Measurements from ENCODE around the gene PGM2. TPM values are rescaled to one million over a fixed set of nuclear protein-coding genes. Genes with fewer than 3 reads are reported as not detected.

The PGM2 gene
- total RNA-seq, 2 experiments from 2014 or later: 49.2 to 54.5 TPM

DNA sequence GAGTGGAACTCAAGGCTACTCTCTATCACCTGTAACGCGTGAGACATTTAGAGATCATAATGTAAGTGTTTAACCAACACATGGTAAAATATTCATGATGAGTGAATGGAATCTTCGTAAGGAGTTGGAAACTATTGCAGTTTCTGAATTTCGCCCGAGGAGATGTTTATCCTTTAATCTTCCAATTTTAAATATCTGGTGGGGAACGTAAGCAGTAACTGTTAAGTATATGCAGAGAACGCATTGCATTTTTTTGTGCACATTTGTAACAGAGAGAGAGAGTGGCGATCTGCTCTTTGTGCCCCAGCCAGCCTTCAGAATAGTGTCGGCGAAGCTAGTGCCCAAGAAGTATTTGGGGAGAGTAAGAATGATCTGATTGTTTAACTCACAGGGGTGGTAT lies 9.8 kb downstream of the PGM2 start:
- Mint-ChIP-seq H3K4me1 (ENCODE audit: low read depth) (peaks cover 36% of the 10 kb centered on the region), H3K27me3 (ENCODE audit: low read depth) (no peaks in the 10 kb centered on the region), H3K36me3 (ENCODE audit: low read depth) (peaks cover 73% of the 10 kb centered on the region), H3K27ac (peak overlapping the region; percentile 16), H3K9me3 (ENCODE audit: insufficient read depth) (no peaks in the 10 kb centered on the region), H3K4me3 (no peak overlapping the region)
- ATAC-seq: no peak
- ChIA-PET POLR2A (interaction anchor here (1.4 kb wide), 1 partner anchor 9 kb away, joined by 4 read pairs; the partner anchor contains the start of gene PGM2), CTCF (interaction anchor here (1.1 to 1.7 kb wide), 2 partner anchors 9 to 32 kb away, joined by 3 to 6 read pairs; no protein-coding TSS in a partner anchor)
- no peak for DNase-seq

GRCh38 chr4:37836838-37837440 lies 10.5 kb downstream of the PGM2 start:
- Mint-ChIP-seq H3K27ac (peak overlapping the region; percentile 16), H3K4me3 (no peak overlapping the region), H3K27me3 (ENCODE audit: low read depth) (no peaks in the 10 kb centered on the region), H3K36me3 (ENCODE audit: low read depth) (peaks cover 71% of the 10 kb centered on the region), H3K9me3 (ENCODE audit: insufficient read depth) (no peaks in the 10 kb centered on the region), H3K4me1 (ENCODE audit: low read depth) (peaks cover 36% of the 10 kb centered on the region)
- DNase-seq: peak; percentile 25
- ChIA-PET POLR2A (interaction anchor here (1.4 kb wide), 1 partner anchor 10 kb away, joined by 5 read pairs; the partner anchor contains the start of gene PGM2), CTCF (interaction anchor here (1.7 kb wide), 1 partner anchor 33 kb away, joined by 6 read pairs; no protein-coding TSS in a partner anchor)
- ATAC-seq: peak; percentile 63

GRCh38 chr4:37837446-37837845 lies 11.0 kb downstream of the PGM2 start:
- Mint-ChIP-seq H3K9me3 (ENCODE audit: insufficient read depth) (no peaks in the 10 kb centered on the region), H3K36me3 (ENCODE audit: low read depth) (peaks cover 66% of the 10 kb centered on the region), H3K27me3 (ENCODE audit: low read depth) (no peaks in the 10 kb centered on the region), H3K27ac (peak overlapping the region; percentile 16), H3K4me1 (ENCODE audit: low read depth) (peaks cover 32% of the 10 kb centered on the region), H3K4me3 (no peak overlapping the region)
- ChIA-PET POLR2A (interaction anchor here (1.4 kb wide), 1 partner anchor 11 kb away, joined by 5 read pairs; the partner anchor contains the start of gene PGM2), CTCF (interaction anchor here (1.7 kb wide), 1 partner anchor 33 kb away, joined by 6 read pairs; no protein-coding TSS in a partner anchor)
- peak; percentile 48 for ATAC-seq
- no peak for DNase-seq

- CTCF ChIA-PET: no interaction called here
- POLR2A ChIA-PET: no interaction called here
- no peak overlapping the region for H3K4me3 Mint-ChIP-seq
- peaks cover 26% of the 10 kb centered on the region for H3K4me1 Mint-ChIP-seq (ENCODE audit: low read depth)
- DNase-seq (no peak), ATAC-seq (no peak)
- no peaks in the 10 kb centered on the region for H3K27me3 Mint-ChIP-seq (ENCODE audit: low read depth)
- H3K27ac Mint-ChIP-seq: no peak overlapping the region
- H3K36me3 Mint-ChIP-seq (ENCODE audit: low read depth): peaks cover 62% of the 10 kb centered on the region
- H3K9me3 Mint-ChIP-seq (ENCODE audit: insufficient read depth): no peaks in the 10 kb centered on the region
These were observed 12.9 kb downstream of the PGM2 start for GRCh38 chr4:37839426-37839825.

- POLR2A ChIA-PET: no interaction called here
- Mint-ChIP-seq H3K27me3 (ENCODE audit: low read depth) (no peaks in the 10 kb centered on the region), H3K4me3 (no peak overlapping the region), H3K4me1 (ENCODE audit: low read depth) (no peaks in the 10 kb centered on the region), H3K27ac (no peak overlapping the region), H3K36me3 (ENCODE audit: low read depth) (peaks cover 55% of the 10 kb centered on the region), H3K9me3 (ENCODE audit: insufficient read depth) (no peaks in the 10 kb centered on the region)
- DNase-seq (no peak), ATAC-seq (no peak)
- CTCF ChIA-PET: interaction anchor here (1.2 kb wide), 1 partner anchor 32 kb away, joined by 3 read pairs; no protein-coding TSS in a partner anchor
These were observed 17.7 kb downstream of the PGM2 start for GRCh38 chr4:37844204-37844603.

- Mint-ChIP-seq H3K4me1 (ENCODE audit: low read depth) (no peaks in the 10 kb centered on the region), H3K4me3 (no peak overlapping the region), H3K27ac (no peak overlapping the region), H3K9me3 (ENCODE audit: insufficient read depth) (no peaks in the 10 kb centered on the region), H3K27me3 (ENCODE audit: low read depth) (no peaks in the 10 kb centered on the region), H3K36me3 (ENCODE audit: low read depth) (peaks cover 54% of the 10 kb centered on the region)
- CTCF ChIA-PET: interaction anchor here (1.2 kb wide), 1 partner anchor 31 kb away, joined by 3 read pairs; no protein-coding TSS in a partner anchor
- POLR2A ChIA-PET: no interaction called here
- ATAC-seq (no peak), DNase-seq (no peak)
These were observed 18.7 kb downstream of the PGM2 start for GRCh38 chr4:37845201-37845600.

DNA sequence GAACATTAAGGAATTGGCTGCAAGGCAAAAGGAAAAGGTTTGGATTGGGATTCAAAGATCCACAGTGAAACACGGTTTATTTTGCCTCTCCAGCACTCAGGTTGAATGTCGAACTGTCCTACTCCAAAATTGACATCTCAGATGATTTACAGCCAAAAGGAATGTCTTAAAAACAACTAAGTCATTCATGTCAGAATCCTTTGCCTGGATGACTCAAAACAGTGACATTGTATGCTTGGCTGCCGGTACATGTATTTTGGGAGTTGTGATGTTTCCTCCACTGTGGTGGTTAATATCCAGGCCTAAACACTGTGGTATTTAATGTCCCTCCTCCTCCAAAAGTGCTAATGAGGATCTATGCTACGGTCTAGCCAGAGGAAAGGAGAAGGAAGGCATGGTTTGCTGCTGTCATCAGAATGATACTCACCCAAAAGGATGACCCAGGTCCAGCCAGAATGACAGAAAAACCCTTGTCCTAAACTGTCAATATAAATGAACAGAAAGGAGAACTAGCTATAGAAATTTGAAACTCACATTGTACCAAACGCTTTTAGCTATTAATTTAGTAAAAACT lies 20.9 kb downstream of the PGM2 start:
- ATAC-seq: no peak
- DNase-seq: no peak
- Mint-ChIP-seq H3K9me3 (ENCODE audit: insufficient read depth) (no peaks in the 10 kb centered on the region), H3K27me3 (ENCODE audit: low read depth) (no peaks in the 10 kb centered on the region), H3K4me1 (ENCODE audit: low read depth) (no peaks in the 10 kb centered on the region), H3K36me3 (ENCODE audit: low read depth) (peaks cover 53% of the 10 kb centered on the region), H3K4me3 (no peak overlapping the region), H3K27ac (no peak overlapping the region)
- ChIA-PET POLR2A (no interaction called here), CTCF (interaction anchor here (1.0 kb wide), 1 partner anchor 188 kb away, joined by 3 read pairs; no protein-coding TSS in a partner anchor)

DNA sequence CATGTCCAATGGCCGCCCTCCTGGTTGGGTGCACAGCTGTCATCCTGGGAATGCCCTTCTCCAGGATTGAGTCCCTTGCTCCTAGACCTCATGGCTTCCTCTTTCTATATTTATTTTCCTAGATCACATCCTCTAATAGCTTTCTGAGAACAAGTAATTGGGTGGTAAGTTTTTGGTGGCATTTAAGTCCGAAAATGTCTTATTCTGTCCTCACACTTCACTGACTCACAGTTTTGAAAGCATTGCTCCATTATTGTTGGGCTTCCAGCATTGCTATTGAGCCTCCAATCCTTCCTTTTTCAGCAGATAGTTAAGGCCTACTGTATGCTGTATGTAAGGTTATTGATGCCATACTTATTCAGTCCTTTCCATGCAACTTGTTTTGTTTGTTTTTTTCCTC lies 25.9 kb downstream of the PGM2 start:
- Mint-ChIP-seq H3K27ac (no peak overlapping the region), H3K4me1 (ENCODE audit: low read depth) (no peaks in the 10 kb centered on the region), H3K27me3 (ENCODE audit: low read depth) (no peaks in the 10 kb centered on the region), H3K9me3 (ENCODE audit: insufficient read depth) (no peaks in the 10 kb centered on the region), H3K4me3 (no peak overlapping the region), H3K36me3 (ENCODE audit: low read depth) (peaks cover 46% of the 10 kb centered on the region)
- no peak for ATAC-seq
- DNase-seq: no peak
- ChIA-PET POLR2A (interaction anchor here (0.8 kb wide), 1 partner anchor 26 kb away, joined by 4 read pairs; the partner anchor contains the start of gene PGM2), CTCF (no interaction called here)

DNA sequence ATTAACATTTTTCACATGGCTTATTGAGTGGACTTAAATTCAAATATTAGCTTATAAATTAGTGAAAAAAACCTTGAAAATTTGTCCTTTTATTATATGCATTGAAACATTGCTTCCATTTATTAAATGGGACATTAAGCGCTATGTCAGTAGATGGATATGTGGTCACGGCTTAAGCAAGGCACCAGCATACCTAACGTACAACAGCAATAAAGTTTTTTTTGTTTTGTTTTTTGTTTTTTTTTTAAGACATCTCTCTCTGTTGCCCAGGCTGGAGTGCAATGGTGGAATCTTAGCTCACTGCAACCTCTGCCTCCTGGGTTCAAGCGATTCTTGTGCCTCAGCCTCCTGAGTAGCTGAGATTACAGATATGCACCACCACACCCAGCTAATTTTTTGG lies 31.6 kb downstream of the PGM2 start:
- DNase-seq: no peak
- Mint-ChIP-seq H3K9me3 (ENCODE audit: insufficient read depth) (no peaks in the 10 kb centered on the region), H3K4me1 (ENCODE audit: low read depth) (no peaks in the 10 kb centered on the region), H3K36me3 (ENCODE audit: low read depth) (peaks cover 53% of the 10 kb centered on the region), H3K27me3 (ENCODE audit: low read depth) (no peaks in the 10 kb centered on the region), H3K4me3 (no peak overlapping the region), H3K27ac (no peak overlapping the region)
- CTCF ChIA-PET: interaction anchor here (1.0 to 1.7 kb wide), 3 partner anchors 13 to 27 kb away, joined by 3 to 4 read pairs (median 3); no protein-coding TSS in a partner anchor
- POLR2A ChIA-PET: no interaction called here
- no peak for ATAC-seq

DNA sequence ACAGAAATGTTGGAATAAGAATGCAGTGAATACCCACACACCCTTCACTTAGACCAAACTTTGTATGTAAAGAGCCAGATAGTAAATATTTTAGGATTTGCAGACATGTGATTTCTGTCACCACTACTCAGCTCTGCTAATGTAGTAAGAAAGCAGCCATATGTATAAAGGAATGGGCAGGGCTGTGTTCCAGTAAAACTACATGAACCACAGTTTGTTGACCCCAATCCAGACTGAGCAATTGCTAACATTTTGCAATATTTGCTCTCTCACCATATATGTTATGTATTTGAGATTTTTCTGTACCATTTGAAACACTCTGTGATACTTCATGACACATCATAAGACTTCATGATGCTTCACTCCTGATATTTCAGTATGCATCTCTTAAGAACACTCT lies 32.4 kb downstream of the PGM2 start:
- Mint-ChIP-seq H3K36me3 (ENCODE audit: low read depth) (peaks cover 51% of the 10 kb centered on the region), H3K4me1 (ENCODE audit: low read depth) (no peaks in the 10 kb centered on the region), H3K9me3 (ENCODE audit: insufficient read depth) (no peaks in the 10 kb centered on the region), H3K4me3 (no peak overlapping the region), H3K27me3 (ENCODE audit: low read depth) (no peaks in the 10 kb centered on the region), H3K27ac (no peak overlapping the region)
- CTCF ChIA-PET: interaction anchor here (1.1 kb wide), 1 partner anchor 12 kb away, joined by 3 read pairs; no protein-coding TSS in a partner anchor
- POLR2A ChIA-PET: no interaction called here
- no peak for ATAC-seq
- no peak for DNase-seq

GRCh38 chr4:37860266-37860665 lies 33.8 kb downstream of the PGM2 start:
- Mint-ChIP-seq H3K9me3 (ENCODE audit: insufficient read depth) (no peaks in the 10 kb centered on the region), H3K27me3 (ENCODE audit: low read depth) (no peaks in the 10 kb centered on the region), H3K27ac (no peak overlapping the region), H3K4me3 (no peak overlapping the region), H3K36me3 (ENCODE audit: low read depth) (peaks cover 49% of the 10 kb centered on the region), H3K4me1 (ENCODE audit: low read depth) (no peaks in the 10 kb centered on the region)
- ChIA-PET CTCF (interaction anchor here (0.8 to 1.2 kb wide), 3 partner anchors 25 to 175 kb away, joined by 3 to 4 read pairs (median 4); no protein-coding TSS in a partner anchor), POLR2A (interaction anchor here (0.7 kb wide), 1 partner anchor 34 kb away, joined by 3 read pairs; the partner anchor contains the start of gene PGM2)
- ATAC-seq: no peak
- no peak for DNase-seq

GRCh38 chr4:37862961-37863360 lies 36.5 kb downstream of the PGM2 start:
- H3K4me1 Mint-ChIP-seq (ENCODE audit: low read depth): no peaks in the 10 kb centered on the region
- ATAC-seq: no peak
- peaks cover 58% of the 10 kb centered on the region for H3K36me3 Mint-ChIP-seq (ENCODE audit: low read depth)
- no peak overlapping the region for H3K4me3 Mint-ChIP-seq
- ChIA-PET CTCF (interaction anchor here (0.9 kb wide), 1 partner anchor 9 kb away, joined by 3 read pairs; no protein-coding TSS in a partner anchor), POLR2A (interaction anchor here (0.7 kb wide), 1 partner anchor 29 kb away, joined by 4 read pairs; no protein-coding TSS in a partner anchor)
- H3K27ac Mint-ChIP-seq: no peak overlapping the region
- no peak for DNase-seq
- H3K27me3 Mint-ChIP-seq (ENCODE audit: low read depth): no peaks in the 10 kb centered on the region
- H3K9me3 Mint-ChIP-seq (ENCODE audit: insufficient read depth): no peaks in the 10 kb centered on the region
